HUES48 (cell line): ENCODE measurements around the gene NTN4.
"Not testable (repeated sequence)": the region's sequence is repeated elsewhere in the genome, so short reads cannot be mapped to it uniquely, and the experiment has no call there.

ENCODE experiments used
- H3K27ac ChIP-seq: one replicate; pipeline ENCODE4 v1.7.0; 2013; ENCODE audit warnings: low read depth, low read length, inconsistent platforms
- H3K27me3 ChIP-seq: 2 replicates; pipeline ENCODE4 v1.6.1; 2013; ENCODE audit warnings: mild to moderate bottlenecking, low read length; ENCODE audit not compliant: control insufficient read depth, insufficient read depth
- H3K36me3 ChIP-seq: 2 replicates; pipeline ENCODE4 v1.6.1; 2013; ENCODE audit warnings: low read length; ENCODE audit not compliant: control insufficient read depth, insufficient read depth
- H3K4me1 ChIP-seq: 2 replicates; pipeline ENCODE4 v1.6.1; 2013; ENCODE audit warnings: mild to moderate bottlenecking, low read length; ENCODE audit not compliant: control insufficient read depth, insufficient read depth
- H3K4me3 ChIP-seq: 2 replicates; pipeline ENCODE4 v1.5.1; 2013; ENCODE audit warnings: mild to moderate bottlenecking, low read depth, low read length
- H3K9ac ChIP-seq: 2 replicates; pipeline ENCODE4 v1.6.1; 2013; ENCODE audit warnings: mild to moderate bottlenecking, low read depth, low read length, moderate library complexity
- H3K9me3 ChIP-seq: 2 replicates; pipeline ENCODE4 v1.6.1; 2013; ENCODE audit warnings: low read length; ENCODE audit not compliant: control insufficient read depth, insufficient read depth

Gene NTN4

DNA sequence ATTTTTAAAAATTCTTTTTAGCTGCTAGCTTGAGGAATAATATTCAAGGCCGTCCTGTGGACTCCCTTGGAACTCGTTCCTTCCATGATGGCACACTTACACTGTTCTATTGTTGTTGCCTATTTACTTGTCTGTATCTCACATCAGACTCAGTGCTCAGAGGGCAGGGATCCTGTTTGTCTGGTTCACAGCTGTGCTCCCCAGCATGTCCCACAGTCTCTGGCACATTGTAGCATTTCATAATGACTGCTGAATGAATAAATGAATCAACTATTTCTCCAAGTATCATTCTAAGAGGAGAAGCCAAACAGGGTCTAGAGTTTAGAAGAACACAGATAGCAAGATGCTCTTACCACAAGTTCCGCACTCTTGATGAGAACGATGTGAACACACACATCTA is 48.0 kb downstream of the NTN4 start:
- Histone ChIP-seq H3K4me1 (no peaks in the 10 kb centered on the region; the same call in 1 of the 2 replicates), H3K36me3 (no peaks in the 10 kb centered on the region), H3K27ac (no peak overlapping the region), H3K9ac (no peak overlapping the region), H3K4me3 (no peak overlapping the region), H3K9me3 (no peaks in the 10 kb centered on the region), H3K27me3 (no peaks in the 10 kb centered on the region)

DNA sequence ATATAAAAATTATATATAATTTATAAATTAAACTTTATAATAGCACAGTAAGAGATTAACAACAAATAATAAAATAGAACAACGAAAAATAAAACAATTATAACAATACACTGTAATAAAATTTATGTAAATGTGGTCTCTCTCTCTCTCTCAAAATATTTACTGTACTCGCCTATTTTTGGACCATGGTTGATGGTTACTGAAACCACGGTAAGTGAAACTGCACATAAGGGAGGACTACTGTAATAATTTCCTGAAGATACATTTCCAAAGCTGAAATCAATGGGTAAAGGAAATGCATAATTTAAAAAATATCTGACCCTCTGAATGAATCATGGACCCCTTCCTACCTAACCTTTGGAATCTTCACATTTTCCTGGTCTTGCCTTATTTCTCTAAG is 48.9 kb downstream of the NTN4 start:
- H3K36me3 ChIP-seq = no peaks in the 10 kb centered on the region
- H3K27me3 ChIP-seq = no peaks in the 10 kb centered on the region
- H3K9ac ChIP-seq = no peak overlapping the region
- no peak overlapping the region for H3K4me3 ChIP-seq
- no peak overlapping the region for H3K27ac ChIP-seq
- H3K9me3 ChIP-seq = no peaks in the 10 kb centered on the region
- H3K4me1 ChIP-seq = no peaks in the 10 kb centered on the region; the same call in 1 of the 2 replicates

DNA sequence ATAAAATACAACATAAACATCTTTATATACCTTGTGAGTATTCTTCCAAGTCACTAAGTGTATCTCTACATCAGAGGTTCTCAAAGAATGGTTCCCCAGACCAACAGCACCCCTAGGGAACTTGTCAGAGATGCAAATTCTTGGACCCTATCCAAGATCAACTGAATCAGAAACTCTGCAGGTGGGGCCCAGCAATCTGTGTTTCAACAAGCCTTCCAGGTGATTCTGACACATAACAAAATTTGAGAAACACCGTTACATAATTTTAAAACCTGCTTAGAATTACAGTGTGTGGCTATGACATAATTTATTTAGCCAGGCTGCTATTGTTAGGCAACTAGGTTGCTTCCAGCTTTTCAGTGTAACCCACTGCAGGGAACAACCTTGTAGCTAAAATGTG is 49.8 kb downstream of the NTN4 start:
- H3K27ac ChIP-seq = no peak overlapping the region
- no peak overlapping the region for H3K9ac ChIP-seq
- no peaks in the 10 kb centered on the region for H3K36me3 ChIP-seq
- H3K4me3 ChIP-seq = no peak overlapping the region
- no peaks in the 10 kb centered on the region for H3K27me3 ChIP-seq
- H3K4me1 ChIP-seq = no peaks in the 10 kb centered on the region; the same call in 1 of the 2 replicates
- no peaks in the 10 kb centered on the region for H3K9me3 ChIP-seq

DNA sequence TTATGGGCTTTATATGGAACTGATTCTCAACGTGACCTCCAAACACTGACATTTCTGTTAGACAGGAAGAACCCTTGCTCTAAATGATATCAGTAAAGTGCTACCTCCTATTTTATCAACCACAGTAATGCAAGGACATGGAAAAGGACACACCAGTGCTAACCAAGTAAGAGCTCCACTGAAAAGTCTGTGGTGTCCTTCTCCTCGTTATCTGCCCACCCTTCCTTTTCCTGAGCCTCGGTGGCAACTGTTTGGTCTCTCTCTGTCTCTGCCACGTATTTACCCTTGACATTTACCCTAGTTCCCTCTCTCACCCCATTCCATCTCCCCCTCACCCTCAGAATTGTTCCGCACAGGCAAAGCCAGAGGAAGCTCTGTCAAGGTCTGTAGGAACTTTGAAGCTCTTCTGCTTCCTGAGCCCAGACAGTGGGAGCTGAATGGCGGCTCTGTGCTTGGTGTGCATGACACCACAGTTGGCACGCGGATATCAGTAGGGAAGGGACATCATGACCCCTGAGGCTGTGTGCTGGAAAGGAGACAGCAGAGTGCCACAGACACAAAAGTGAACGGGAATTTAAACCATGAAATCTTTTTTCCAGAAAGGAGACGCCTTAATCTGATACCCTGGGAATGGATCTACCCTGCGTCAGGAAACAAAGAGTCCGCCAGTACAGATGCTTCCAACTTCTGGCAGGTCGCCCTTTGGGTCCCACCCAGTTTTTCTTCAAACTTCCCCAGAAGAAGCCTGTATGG is 50.8 kb downstream of the NTN4 start:
- H3K9ac ChIP-seq = no peak overlapping the region
- no peaks in the 10 kb centered on the region for H3K36me3 ChIP-seq
- H3K27me3 ChIP-seq = no peaks in the 10 kb centered on the region
- no peak overlapping the region for H3K27ac ChIP-seq
- no peaks in the 10 kb centered on the region for H3K9me3 ChIP-seq
- H3K4me1 ChIP-seq = no peaks in the 10 kb centered on the region; the same call in 1 of the 2 replicates
- H3K4me3 ChIP-seq = no peak overlapping the region

DNA sequence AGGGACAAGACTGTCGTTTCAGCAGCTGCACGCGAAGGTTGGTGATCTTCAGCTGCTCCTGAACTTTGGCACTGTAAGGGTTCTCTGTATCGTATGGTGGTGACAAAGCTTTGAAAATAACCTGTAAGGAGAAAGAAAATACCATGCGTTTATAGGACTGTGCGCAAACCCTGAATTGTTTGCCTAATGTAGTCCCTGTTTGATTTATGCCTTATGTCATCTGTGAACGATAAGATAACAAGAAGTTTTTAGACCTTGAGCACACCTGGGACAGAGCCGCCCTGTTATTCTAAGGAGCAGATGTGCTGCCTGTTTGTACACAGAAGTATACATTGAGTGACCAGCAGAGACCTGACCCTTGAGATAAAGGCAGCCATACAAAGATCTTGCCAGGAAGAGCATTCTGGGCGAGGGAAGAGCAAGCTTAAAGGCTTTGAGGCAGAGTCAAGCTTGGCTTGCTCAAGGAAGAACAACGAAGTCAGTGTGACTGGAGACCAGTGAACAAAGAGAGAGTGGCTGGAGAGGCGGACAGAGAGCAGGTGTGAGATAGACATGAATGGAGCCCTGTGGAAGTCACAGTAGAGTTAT is 52.4 kb downstream of the NTN4 start:
- Histone ChIP-seq H3K27ac (no peak overlapping the region), H3K4me3 (no peak overlapping the region), H3K36me3 (no peaks in the 10 kb centered on the region), H3K9ac (no peak overlapping the region), H3K4me1 (no peaks in the 10 kb centered on the region; the same call in 1 of the 2 replicates), H3K27me3 (no peaks in the 10 kb centered on the region), H3K9me3 (no peaks in the 10 kb centered on the region)

DNA sequence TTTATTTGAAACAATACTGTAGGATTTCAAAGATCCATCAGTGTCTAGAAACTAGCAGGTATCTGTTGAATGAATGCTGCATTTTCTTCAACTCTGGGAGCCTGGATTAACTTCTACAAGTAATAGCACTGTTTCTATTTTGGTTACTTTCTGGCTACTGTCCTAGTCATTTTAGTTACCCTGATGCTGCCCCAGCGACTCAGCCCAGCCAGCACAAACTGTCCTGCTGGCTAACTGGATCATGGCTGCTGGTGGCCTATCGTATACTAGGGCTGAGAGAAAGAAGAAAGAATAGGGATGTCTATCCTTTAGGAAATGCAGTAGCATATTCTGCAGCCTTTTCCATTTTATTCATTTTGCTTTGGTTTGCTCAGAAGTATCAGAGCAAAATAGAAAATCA is 53.9 kb downstream of the NTN4 start:
- no peaks in the 10 kb centered on the region for H3K9me3 ChIP-seq

DNA sequence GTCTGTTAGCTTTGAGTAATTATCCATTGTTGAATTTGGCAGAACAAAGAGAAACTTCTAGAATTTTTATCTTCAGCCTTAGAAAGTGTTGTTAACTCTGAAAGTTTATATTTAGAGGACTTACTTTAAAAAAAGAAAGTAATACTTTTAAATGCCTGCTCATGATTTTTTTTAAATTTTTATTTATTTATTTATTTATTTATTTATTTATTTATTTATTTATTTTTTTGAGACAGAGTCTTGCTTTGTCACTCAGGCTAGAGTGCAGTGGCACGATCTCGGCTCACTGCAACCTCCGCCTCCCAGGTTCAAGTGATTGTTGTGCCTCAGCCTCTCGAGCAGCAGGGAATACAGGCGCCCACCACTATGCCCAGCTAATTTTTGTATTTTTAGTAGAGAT is 54.8 kb downstream of the NTN4 start:
- not testable (repeated sequence) for H3K9me3 ChIP-seq, H3K27me3 ChIP-seq, H3K27ac ChIP-seq, H3K36me3 ChIP-seq, H3K9ac ChIP-seq, H3K4me3 ChIP-seq, H3K4me1 ChIP-seq

More for the DNA sequence above, 53.9 kb downstream of the NTN4 start:
- no peaks in the 10 kb centered on the region for H3K27me3 ChIP-seq
- no peaks in the 10 kb centered on the region; the same call in 1 of the 2 replicates for H3K4me1 ChIP-seq
- no peak overlapping the region for H3K4me3 ChIP-seq
- H3K27ac ChIP-seq = no peak overlapping the region
- no peak overlapping the region for H3K9ac ChIP-seq
- H3K36me3 ChIP-seq = no peaks in the 10 kb centered on the region

DNA sequence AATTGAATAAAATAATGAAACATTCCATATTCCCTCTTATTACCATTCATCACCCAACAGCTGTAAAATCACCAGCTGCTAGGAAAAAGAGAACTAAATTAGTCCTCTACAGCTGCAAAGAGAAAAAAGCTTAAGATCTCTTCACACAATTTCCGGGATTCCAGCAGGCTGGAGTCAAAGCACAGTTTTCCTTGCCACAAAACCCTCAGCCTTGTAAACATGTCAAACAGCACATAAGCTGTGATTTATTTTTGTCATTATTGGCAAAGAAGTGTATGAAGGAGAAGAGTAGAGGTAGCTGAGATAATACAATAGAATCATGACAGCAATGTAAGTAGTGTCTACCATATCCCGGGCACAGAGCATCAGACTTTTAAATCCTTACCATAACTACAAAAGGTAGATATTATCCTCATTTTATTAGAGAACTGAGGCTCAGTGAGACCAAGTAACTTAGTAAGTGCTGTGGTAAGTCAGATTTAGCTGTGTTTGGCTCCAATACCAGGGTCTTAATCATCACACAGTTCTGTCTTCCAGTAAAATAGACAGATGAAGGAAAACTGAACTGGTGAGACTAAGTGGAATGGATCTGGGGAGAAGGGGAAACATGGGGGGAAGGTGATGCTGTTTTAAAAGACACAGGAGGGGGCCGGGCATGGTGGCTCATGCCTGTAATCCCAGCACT is 57.3 kb downstream of the NTN4 start:
- no peak overlapping the region for H3K27ac ChIP-seq

DNA sequence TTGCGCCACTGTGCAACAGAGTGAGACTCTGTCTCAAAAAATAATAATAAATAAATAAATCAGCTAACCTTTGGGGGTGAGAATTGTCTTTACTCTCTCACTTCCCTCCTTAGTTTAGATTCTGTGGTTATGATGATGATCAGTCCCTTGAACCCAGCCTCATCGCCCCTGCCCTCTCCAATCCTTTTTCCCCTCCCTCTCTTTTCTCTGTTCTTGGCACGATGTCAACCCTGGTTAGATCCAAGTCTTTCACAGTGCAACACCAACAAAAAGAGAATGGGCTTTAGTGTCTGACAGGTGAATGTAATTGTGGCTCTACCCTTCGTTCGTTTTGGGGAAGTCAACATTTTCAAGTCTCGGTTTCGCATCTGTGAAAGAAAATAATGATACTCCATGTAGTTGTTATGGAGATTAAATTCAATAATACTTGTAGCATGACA is 59.0 kb downstream of the NTN4 start:
- Histone ChIP-seq H3K27ac (no peak overlapping the region), H3K9me3 (no peaks in the 10 kb centered on the region), H3K4me3 (no peak overlapping the region), H3K36me3 (no peaks in the 10 kb centered on the region), H3K4me1 (no peaks in the 10 kb centered on the region), H3K27me3 (no peaks in the 10 kb centered on the region), H3K9ac (no peak overlapping the region)

More for the DNA sequence above, 57.3 kb downstream of the NTN4 start:
- Histone ChIP-seq H3K27me3 (no peaks in the 10 kb centered on the region), H3K4me1 (no peaks in the 10 kb centered on the region), H3K4me3 (no peak overlapping the region), H3K36me3 (no peaks in the 10 kb centered on the region), H3K9ac (no peak overlapping the region), H3K9me3 (no peaks in the 10 kb centered on the region)

DNA sequence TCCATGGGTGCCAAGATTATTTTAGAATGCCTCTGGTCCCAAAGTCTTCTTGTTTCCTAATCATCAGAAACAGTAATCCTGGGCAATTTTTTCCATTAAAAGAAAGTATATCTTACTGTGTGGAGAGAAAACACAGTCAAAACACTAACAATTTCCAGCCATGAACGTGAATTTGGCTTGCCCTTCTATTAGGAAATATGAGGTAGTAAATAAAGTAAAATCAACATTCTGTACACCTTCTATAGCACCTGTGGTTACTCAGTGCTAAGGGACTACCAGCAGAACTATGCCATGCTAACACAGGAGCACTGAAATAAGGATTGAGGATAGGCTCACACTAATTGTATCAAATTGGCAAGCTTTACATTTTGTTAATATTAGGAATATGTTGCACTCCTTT is 60.1 kb downstream of the NTN4 start:
- Histone ChIP-seq H3K9ac (no peak overlapping the region), H3K4me1 (no peaks in the 10 kb centered on the region), H3K4me3 (no peak overlapping the region), H3K27ac (no peak overlapping the region), H3K36me3 (no peaks in the 10 kb centered on the region), H3K9me3 (peaks cover 5% of the 10 kb centered on the region; the same call in 1 of the 2 replicates), H3K27me3 (no peaks in the 10 kb centered on the region)

DNA sequence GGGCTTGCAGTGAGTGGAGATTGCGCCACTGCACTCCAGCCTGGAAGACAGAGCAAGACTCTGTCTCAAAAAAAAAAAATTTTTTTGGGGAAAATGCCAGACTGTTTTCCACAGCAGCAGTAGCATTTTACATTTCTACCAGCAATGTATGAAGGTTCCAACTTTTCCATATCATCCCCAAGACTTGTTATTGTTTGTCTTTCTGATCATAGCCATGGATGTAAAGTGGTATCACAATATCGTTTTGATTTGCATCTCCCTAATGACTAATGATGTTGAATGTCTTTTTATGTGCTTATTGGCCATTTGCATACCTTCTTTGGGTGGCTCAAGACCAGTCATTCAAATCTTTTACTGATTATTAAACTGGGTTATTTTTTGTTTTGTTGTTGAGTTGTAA is 63.7 kb downstream of the NTN4 start:
- H3K9ac ChIP-seq = no peak overlapping the region
- H3K27ac ChIP-seq = no peak overlapping the region
- no peaks in the 10 kb centered on the region for H3K4me1 ChIP-seq
- no peaks in the 10 kb centered on the region for H3K27me3 ChIP-seq
- H3K4me3 ChIP-seq = no peak overlapping the region
- no peaks in the 10 kb centered on the region for H3K36me3 ChIP-seq
- peaks cover 5% of the 10 kb centered on the region; the same call in 1 of the 2 replicates for H3K9me3 ChIP-seq
